Transverse colon (tissue), 4 donors: ENCODE measurements around the gene MINDY3. TPM values are rescaled to one million over a fixed set of nuclear protein-coding genes. Genes with fewer than 3 reads are reported as not detected.

ENCODE experiments used
- DNase-seq: peaks from one replicate; pipeline ENCODE4 v3.0.0-alpha.2; 2019
- H3K27ac ChIP-seq, 4 donors: fragments of 200-600 bp; sonication (generic); 2 replicates each; pipeline ENCODE4 v1.5.1; 2016 to 2018; ENCODE audit warnings: inconsistent platforms in 4 of 4
- H3K27me3 ChIP-seq: fragments of 200-600 bp; sonication (generic); 2 replicates; pipeline ENCODE4 v1.5.1; 2017; ENCODE audit warnings: inconsistent platforms
- H3K36me3 ChIP-seq, 4 donors: fragments of 200-600 bp; sonication (generic); 2 replicates each; pipeline ENCODE4 v1.5.1; 2017 to 2019; ENCODE audit warnings: inconsistent platforms in 4 of 4
- H3K4me1 ChIP-seq, 4 donors: fragments of 200-600 bp; sonication (generic); 2 replicates each; pipeline ENCODE4 v1.5.1; 2017 to 2020; ENCODE audit warnings: inconsistent platforms in 4 of 4
- H3K4me3 ChIP-seq, 4 donors: fragments of 200-600 bp; sonication (generic); 1 replicate in 1 of 4; 2 replicates in 3 of 4; pipeline versions ENCODE4 v1.5.1 to v1.6.1; 2017 to 2019; ENCODE audit warnings: inconsistent platforms in 4 of 4
- H3K9me3 ChIP-seq, 2 donors: fragments of 200-600 bp; sonication (generic); 2 replicates each; pipeline ENCODE4 v1.5.1; 2017 to 2019; ENCODE audit warnings: inconsistent platforms in 2 of 2
- CTCF ChIP-seq, 5 experiments: fragments of 200-600 bp in 3 of 5; fragments of 450-650 bp in 2 of 5; sonication (generic) in 3 of 5; IDR thresholded peaks; 1 replicate in 2 of 5; 2 replicates in 3 of 5; pipeline ENCODE4 v1.5.1; 2016 to 2017; ENCODE audit warnings: antibody characterized with exemption in 5 of 5, inconsistent platforms in 3 of 5, mild to moderate bottlenecking in 2 of 5, moderate library complexity in 1 of 5
- EP300 ChIP-seq: sonication (generic); formaldehyde crosslinking; IDR thresholded peaks from one replicate; pipeline ENCODE4 v1.6.1; 2017; ENCODE audit warnings: antibody characterized with exemption, low read depth
- POLR2A ChIP-seq: fragments of 450-650 bp; IDR thresholded peaks from one replicate; pipeline ENCODE4 v1.6.1; 2016; ENCODE audit warnings: antibody characterized with exemption, mild to moderate bottlenecking, moderate library complexity
- POLR2AphosphoS5 ChIP-seq, 3 donors: sonication (generic); formaldehyde crosslinking; IDR thresholded peaks; one replicate each; pipeline ENCODE4 v1.6.1; 2016; ENCODE audit warnings: antibody characterized with exemption in 3 of 3
- WGBS, 2 donors: methylation state at CpG; one replicate each; pipeline ENCODE4 v1.1.5; 2018; ENCODE audit warnings: low coverage in 1 of 2; 5-methylcytosine and 5-hydroxymethylcytosine counted together
- in situ Hi-C, 4 donors: fragments of 200-750 bp; cut with MboI; loops; one replicate each; pipeline versions ENCODE4 v1.15.0 to v1.15.1; 2017; ENCODE audit warnings: low sequenced_read_pairs in 3 of 4, low pct_ligation_motif_present in 1 of 4, low pct_unique_long_range_greater_than_20kb in 1 of 4
- intact Hi-C: fragments of 100-400 bp; cut with DNase I; formaldehyde crosslinking; loops from one replicate; pipeline ENCODE4 v1.15.1; 2023; ENCODE audit warnings: low total_unique reads
- total RNA-seq, 4 donors: library from RNA; depleted of rRNA; stranded (reverse); fragments of >200 nt; gene quantifications; one replicate each; pipeline ENCODE4 v1.1.0, GENCODE V29; 2016

The MINDY3 gene
- total RNA-seq, 4 donors from 2014 or later, result 4.2 to 45.3 (median 31.8) TPM

GRCh38 chr10:15758618-15759017 lies 101.7 kb downstream of the MINDY3 start:
- WGBS, 2 donors, result 86% methylated on average over 5 of the region's 5 CpGs
- in situ Hi-C loops, result no loop called here
- no peak for DNase-seq
- no peak for TF ChIP-seq CTCF (IDR thresholded peaks at IDR 0.05)
- TF ChIP-seq EP300, result no peak
- TF ChIP-seq POLR2AphosphoS5 (IDR thresholded peaks at IDR 0.05), result no peak
- Histone ChIP-seq H3K4me1 (no peaks in the 10 kb centered on the region), H3K36me3 (no peaks in the 10 kb centered on the region), H3K9me3 (no peaks in the 10 kb centered on the region), H3K27ac (no peak overlapping the region), H3K27me3 (no peaks in the 10 kb centered on the region), H3K4me3 (no peak overlapping the region)
- intact Hi-C loops, result loop anchor here (5.0 kb wide), 1 partner anchor 886 kb away; no protein-coding TSS in a partner anchor

DNA sequence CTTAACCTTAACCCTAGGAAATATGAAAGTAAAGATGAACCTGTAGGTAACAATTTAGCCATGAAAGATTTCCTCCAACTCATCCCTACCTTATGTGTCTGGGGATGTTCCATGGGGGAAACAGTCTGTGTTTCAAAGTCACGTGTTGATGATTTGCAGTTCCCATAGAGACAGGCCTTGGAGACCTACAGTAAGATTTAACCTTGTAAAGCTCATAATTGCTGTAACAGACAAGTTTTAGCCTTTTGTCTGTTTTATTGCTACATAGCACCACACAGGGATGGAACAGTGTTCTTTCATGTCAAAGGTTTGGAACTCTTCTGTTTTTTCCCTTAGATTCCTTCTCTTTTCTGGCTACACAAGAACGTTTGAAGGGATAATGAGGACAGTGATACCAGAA lies 105.4 kb downstream of the MINDY3 start:
- H3K36me3 ChIP-seq, result no peaks in the 10 kb centered on the region
- in situ Hi-C loops (no loop called here), intact Hi-C loops (loop anchor here (5.0 kb wide), 1 partner anchor 883 kb away; no protein-coding TSS in a partner anchor)
- no peak for TF ChIP-seq EP300
- no peak for TF ChIP-seq POLR2A
- no peak for TF ChIP-seq CTCF (IDR thresholded peaks at IDR 0.05)
- TF ChIP-seq POLR2AphosphoS5 (IDR thresholded peaks at IDR 0.05), result no peak
- H3K27ac ChIP-seq, result no peak overlapping the region
- peaks cover 3% of the 10 kb centered on the region for H3K27me3 ChIP-seq
- H3K4me1 ChIP-seq, result no peaks in the 10 kb centered on the region
- H3K9me3 ChIP-seq, result no peaks in the 10 kb centered on the region
- H3K4me3 ChIP-seq, result no peak overlapping the region
- WGBS, 2 donors, result 35 to 38% methylated on average over 1 to 2 of the region's 2 CpGs
- DNase-seq, result no peak

DNA sequence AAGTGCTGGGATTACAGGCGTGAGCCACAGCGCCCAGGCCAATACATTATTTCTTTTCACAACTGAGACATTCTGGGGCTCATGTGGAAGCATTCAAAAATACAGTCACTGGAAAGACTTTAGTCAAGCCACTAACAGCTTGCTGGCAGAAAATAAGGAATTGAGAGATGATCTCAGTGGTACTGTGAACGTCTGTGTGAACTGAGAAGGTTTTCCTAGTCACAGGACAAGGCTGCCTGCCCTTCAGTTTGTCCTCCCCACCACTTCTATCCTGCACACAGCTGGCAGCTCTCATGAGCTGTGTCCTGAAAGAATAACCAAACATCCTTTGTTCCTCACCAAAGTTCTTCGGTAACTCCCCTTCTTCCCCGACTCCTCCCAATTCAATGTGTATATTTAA lies 109.3 kb downstream of the MINDY3 start:
- intact Hi-C loops (no loop called here), in situ Hi-C loops (no loop called here)
- H3K27ac ChIP-seq, result no peak overlapping the region
- 76 to 77% methylated on average over 2 to 5 of the region's 5 CpGs for WGBS, 2 donors
- no peaks in the 10 kb centered on the region for H3K36me3 ChIP-seq
- H3K9me3 ChIP-seq, result no peaks in the 10 kb centered on the region
- peaks cover 3% of the 10 kb centered on the region for H3K27me3 ChIP-seq
- no peak overlapping the region for H3K4me3 ChIP-seq
- TF ChIP-seq POLR2A, result no peak
- TF ChIP-seq EP300, result no peak
- TF ChIP-seq POLR2AphosphoS5 (IDR thresholded peaks at IDR 0.05), result no peak
- no peak for TF ChIP-seq CTCF (IDR thresholded peaks at IDR 0.05)
- no peak for DNase-seq
- H3K4me1 ChIP-seq, result no peaks in the 10 kb centered on the region

- DNase-seq, result peak; percentile 35
- no peak for TF ChIP-seq EP300
- no peak for TF ChIP-seq POLR2A
- TF ChIP-seq POLR2AphosphoS5 (IDR thresholded peaks at IDR 0.05), result no peak
- no peak for TF ChIP-seq CTCF (IDR thresholded peaks at IDR 0.05)
- peaks cover 3% of the 10 kb centered on the region for H3K27me3 ChIP-seq
Measured at GRCh38 chr10:15748126-15748525, 112.2 kb downstream of the MINDY3 start.

More at GRCh38 chr10:15748126-15748525, 112.2 kb downstream of the MINDY3 start:
- Histone ChIP-seq H3K4me3 (no peak overlapping the region), H3K4me1 (no peaks in the 10 kb centered on the region), H3K27ac (peak overlapping the region in 1 of 4 donors; percentile 2), H3K9me3 (no peaks in the 10 kb centered on the region), H3K36me3 (no peaks in the 10 kb centered on the region)
- WGBS, 2 donors, result 43 to 52% methylated on average over 3 of the region's 3 CpGs
- in situ Hi-C loops, result no loop called here
- intact Hi-C loops, result no loop called here
